Pons (tissue), 1 donor: ENCODE data around the gene SETD3.

Experiments
- DNase-seq: peaks from one replicate; pipeline ENCODE4 v3.0.0-alpha.2; 2016; ENCODE audit warnings: low spot score

Gene SETD3

GRCh38 chr14:99422228-99423010, 58.2 kb downstream of the SETD3 start:
- no peak for DNase-seq

- DNase-seq, result no peak
Observed at GRCh38 chr14:99420711-99421110, 59.9 kb downstream of the SETD3 start.

GRCh38 chr14:99419905-99420304, 60.8 kb downstream of the SETD3 start:
- DNase-seq, result no peak

GRCh38 chr14:99418242-99418641, 62.4 kb downstream of the SETD3 start:
- DNase-seq, result no peak

- no peak for DNase-seq
Observed at GRCh38 chr14:99416909-99417308, 63.8 kb downstream of the SETD3 start.

- peak; percentile 93 for DNase-seq
Observed at GRCh38 chr14:99415496-99416281, 65.0 kb downstream of the SETD3 start.

- no peak for DNase-seq
Observed at GRCh38 chr14:99413911-99414310, 66.7 kb downstream of the SETD3 start.

- no peak for DNase-seq
Observed at GRCh38 chr14:99413172-99413571, 67.5 kb downstream of the SETD3 start.

- DNase-seq, result no peak
Observed at GRCh38 chr14:99412117-99413061, 68.3 kb downstream of the SETD3 start.

GRCh38 chr14:99410019-99410418, 70.6 kb downstream of the SETD3 start:
- no peak for DNase-seq

GRCh38 chr14:99408971-99409289, 71.7 kb downstream of the SETD3 start:
- DNase-seq, result no peak

- no peak for DNase-seq
Observed at GRCh38 chr14:99408286-99408970, 72.2 kb downstream of the SETD3 start.

- no peak for DNase-seq
Observed at GRCh38 chr14:99407416-99407815, 73.2 kb downstream of the SETD3 start.

- DNase-seq, result no peak
Observed at GRCh38 chr14:99402950-99403349, 77.7 kb downstream of the SETD3 start.

GRCh38 chr14:99402285-99402648, 78.4 kb downstream of the SETD3 start:
- DNase-seq, result no peak

GRCh38 chr14:99401621-99402284, 78.9 kb downstream of the SETD3 start:
- DNase-seq, result no peak

GRCh38 chr14:99401211-99401610, 79.4 kb downstream of the SETD3 start:
- DNase-seq, result peak; percentile 63

GRCh38 chr14:99397698-99398097, 83.0 kb downstream of the SETD3 start:
- no peak for DNase-seq

GRCh38 chr14:99395909-99396530, 84.6 kb downstream of the SETD3 start:
- DNase-seq, result peak; percentile 47

- DNase-seq, result no peak
Observed at GRCh38 chr14:99394602-99395156, 86.0 kb downstream of the SETD3 start.
